Measurements from ENCODE around the gene IGF1R.

- TF ChIP-seq POLR2A (IDR thresholded peaks at IDR 0.05; ENCODE audit: low read length) (no peak), GATA1 (IDR thresholded peaks at IDR 0.05; ENCODE audit: low read depth, low read length) (no peak)
Measured at GRCh38 chr15:98725874-98726273, 77.5 kb downstream of the IGF1R start.
